ENCODE results near the gene FER.
A peak's percentile ranks its signal among the peaks of the same experiment; 100 is the strongest.
"Not testable (repeated sequence)": the region's sequence is repeated elsewhere in the genome, so short reads cannot be mapped to it uniquely, and the experiment has no call there.

FER gene

DNA sequence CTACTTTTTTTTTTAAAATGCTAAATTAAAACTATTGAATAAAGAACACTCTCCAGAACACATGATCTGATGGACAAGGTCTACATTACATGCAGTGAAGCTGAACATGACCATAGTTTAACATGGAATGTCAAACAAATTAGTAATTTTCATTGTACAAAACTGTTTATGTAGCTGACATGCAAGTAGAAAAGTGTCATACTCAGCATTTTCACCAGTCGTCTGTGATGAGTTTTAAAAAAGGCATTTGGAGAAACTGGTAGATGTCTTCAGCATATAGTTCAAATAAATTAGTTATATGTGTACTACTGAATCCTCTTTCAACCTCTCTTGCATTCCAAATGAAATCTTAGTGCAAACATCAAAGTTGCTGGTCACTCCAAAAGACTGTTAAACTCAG lies 301.9 kb downstream of the FER start:
- no peak for DNase-seq

DNA sequence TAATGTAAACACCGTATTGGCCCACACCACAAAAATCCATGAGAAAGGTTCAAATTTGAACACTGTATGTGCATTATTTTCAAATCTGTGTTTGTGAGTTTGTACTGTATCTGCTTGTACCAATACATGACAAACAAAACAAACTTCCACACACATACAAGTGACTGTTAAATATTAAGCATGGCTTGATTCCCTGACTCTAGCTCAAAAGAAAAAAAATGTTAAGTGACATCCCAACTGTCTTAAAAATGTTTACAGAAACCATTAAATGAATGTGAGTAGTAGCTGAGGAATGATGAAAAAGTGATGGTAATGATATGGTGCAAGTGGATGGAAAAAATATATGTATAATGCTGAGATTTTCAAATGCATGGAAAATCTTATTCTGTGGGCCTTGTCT lies 302.6 kb downstream of the FER start:
- DNase-seq, result not testable (repeated sequence)

DNA sequence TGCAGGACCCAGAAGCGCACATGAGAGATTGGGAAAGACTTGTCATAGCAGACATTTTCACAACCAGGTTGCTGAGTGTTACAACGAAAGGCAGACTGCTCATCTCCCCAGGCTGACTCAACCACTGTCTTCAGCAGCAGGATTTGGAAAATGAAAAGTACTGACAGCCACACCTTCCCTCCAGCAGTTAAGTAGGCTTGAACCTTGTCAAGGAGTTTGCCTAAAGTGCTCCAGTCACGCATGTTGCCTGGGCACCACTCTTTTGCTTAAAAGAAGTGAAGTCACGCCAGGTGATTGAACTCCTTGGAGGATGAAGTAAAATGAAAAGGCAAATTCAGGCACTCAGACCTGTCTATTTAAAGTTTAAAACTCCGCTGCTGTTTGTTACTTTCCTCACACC lies 304.5 kb downstream of the FER start:
- DNase-seq, result not testable (repeated sequence)

DNA sequence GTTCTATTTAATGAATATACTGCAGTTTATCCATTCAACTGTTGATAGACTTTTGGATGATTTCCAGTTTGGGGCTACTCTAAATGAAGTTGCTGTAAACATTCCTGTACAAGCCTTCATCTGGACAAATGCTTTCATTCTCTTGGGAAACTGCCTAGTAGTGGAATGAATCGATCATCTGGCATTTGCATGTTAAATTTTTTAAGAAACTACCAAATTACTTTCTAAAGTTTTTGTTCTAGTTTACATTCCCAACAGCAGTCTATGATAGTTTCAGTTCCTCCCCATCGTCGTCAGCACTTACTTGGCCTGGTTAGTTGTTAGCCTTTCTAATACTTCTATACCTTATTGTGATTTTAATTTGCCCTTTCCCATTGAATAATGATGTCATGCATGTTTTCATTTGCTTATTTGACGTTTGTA lies 306.3 kb downstream of the FER start:
- peak; percentile 36 for DNase-seq

DNA sequence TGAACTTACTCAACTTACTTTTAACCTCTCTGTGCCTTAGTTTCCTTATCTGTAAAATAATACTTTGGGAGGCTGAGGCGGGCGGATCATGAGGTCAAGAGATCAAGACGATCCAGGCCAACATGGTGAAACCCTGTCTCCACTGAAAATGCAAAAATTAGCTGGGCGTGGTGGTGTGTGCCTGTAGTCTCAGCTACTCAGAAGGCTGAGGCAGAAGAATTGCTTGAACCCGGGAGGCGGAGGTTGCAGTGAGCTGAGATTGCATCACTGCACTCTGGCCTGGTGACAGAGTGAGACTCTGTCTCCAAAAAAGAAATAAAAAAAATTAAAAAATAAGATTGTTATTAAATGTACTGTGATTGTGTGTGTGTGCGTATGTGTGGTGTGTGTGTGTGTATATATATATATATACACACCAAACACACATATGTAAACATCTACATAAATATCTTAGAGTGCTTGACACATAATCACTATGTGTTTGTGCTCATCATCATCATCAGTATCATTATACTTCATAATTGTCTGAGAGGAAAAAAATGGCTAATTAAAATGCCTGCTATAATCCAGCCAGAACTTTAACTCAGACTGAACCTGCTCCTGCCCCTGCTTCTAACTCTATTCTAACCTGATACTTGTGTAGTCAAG lies 312.8 kb downstream of the FER start:
- DNase-seq, result no peak

DNA sequence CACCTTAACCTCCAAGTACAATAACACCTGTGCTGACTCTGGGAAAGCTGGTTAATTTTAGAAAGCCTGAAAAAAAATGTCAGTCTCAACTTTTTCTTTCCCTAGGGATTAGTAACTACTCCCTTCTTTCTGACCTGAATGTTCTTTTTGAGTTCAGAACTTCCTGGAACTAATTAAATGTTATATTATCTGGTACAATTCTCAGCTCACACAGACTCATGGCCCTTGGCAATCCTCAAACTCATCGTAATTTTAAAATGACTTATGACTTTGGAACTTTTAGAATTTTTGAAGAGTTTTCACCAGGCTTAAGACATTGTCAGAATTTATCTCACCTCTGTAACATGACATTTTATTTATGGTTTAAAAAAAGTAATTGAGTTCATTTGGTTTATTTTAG lies 315.0 kb downstream of the FER start:
- no peak for DNase-seq

DNA sequence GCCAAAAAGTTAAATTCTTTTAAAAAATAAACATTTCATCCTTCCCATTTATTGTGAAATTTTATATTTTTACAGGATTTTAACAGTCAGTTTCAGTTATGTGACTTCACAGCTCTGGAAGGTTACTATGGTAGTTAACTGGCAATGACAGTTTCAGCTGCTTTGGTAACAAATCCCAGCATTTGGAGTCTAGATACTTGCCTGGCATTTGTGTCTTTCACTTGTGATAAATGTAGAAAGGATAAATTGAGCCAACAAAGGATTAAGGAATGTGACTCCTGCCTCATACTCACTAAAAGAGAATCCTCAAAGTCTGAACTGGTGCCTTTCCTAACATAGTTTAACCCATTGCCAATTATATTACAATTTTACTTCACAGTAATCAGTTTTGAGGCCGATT lies 315.5 kb downstream of the FER start:
- no peak for DNase-seq

DNA sequence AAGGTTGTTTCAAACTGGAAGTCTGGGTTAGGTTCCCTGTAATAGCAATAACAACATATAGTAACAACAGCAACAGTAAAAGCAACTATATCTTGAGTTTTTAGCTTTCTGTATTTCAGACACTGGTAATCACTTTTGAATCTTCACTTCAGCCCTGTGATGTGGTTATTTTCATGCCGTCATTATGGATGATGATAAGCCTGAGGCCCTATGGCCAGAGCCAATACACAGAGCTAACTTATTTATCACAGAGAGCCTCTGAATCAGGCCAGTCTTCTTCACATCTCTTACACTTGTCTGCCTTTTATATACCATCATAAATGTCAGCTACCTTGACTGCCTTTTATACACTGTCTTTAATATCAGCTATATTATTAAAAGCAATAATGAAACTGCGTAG lies 329.0 kb downstream of the FER start:
- DNase-seq, result no peak

DNA sequence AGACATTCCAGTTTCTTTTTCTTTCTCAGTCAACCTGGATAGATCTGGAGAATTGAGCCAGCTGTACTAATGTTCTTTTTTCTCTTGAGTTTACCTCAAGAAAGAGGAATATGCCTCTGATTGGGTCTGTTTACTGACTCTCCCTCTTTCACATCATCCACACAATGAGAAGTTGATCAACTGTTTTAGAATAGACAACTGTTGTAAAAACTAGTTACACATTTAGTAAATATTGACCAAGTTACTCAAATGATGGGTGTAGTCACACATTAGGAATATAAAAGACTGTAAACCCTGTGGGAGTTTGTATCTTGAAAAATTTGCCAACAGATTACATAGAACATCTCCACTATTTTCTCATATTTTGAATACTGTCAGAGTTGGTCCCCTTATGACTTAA lies 330.8 kb downstream of the FER start:
- no peak for DNase-seq

DNA sequence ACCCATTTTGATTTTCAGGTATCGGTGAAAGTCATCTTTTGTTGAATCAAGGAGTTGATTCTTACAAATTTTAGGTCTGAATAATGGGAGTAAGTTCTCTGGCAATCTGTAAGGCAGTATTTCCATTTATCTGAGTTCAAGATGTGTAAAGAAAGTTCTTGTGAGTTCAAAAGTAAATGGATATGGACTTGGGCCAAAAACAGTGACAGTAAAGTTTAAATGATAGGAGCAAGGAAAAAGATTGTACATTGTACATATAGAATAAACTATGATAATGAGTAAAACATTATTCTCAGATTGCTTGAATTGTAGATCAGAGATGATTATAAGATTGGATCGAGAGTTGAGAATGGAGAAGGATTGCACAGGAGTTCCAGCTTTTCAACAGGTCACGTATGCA lies 332.8 kb downstream of the FER start:
- no peak for DNase-seq

DNA sequence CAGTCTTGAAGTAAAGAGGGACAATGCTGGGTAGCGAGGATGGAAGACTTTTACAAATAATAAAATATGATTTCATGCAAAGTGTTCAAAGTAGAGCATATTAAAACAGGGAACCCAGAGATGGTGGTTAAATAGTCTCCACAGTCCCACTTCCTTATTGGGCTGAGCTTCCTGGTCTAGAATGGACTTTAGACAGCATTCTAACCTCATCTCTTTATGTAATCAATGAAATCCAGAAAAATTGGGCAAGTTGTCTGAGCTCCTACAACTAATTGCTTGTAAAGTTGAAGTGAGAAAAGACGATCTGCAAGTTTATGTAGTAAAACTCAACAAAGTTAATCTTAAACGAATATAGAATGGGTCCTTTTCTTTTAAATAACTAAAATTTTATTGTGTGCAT lies 333.2 kb downstream of the FER start:
- peak; percentile 52 for DNase-seq

DNA sequence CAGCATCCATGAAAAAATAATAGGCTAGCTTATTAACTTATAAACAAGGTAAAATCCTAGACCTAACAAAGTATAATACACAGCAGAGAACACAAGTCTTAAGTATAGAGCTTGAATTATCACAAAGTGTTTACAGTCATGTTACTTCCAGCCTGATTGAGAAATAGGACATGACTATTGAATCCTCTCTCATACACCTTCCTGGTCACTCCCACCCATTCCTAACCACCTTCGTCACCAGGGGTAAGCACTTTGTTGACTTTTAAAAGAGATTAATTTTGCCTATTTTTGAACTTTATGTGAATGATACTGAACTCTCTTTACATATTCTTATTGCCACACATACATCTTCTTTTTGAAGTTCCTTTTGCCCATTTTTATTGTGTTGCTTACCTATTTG lies 336.2 kb downstream of the FER start:
- no peak for DNase-seq

DNA sequence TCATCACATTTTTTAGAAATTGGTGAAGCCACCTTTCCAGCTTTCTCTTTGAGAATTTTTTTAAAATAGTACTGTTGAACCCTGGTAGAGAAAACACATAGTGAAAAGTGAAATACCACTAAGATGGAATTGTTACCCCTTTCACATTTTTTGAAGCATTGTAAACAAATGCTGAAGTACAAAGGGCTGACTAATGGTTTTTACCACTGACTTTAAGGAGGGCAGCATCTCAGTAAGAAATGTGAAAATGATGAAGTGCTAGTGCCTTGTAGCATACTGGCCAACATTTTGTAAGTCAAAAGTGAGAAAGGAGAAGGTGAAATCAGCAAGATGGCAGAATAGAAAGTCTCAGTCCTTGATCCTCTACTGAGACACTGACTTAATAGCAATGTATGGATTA lies 341.5 kb downstream of the FER start:
- DNase-seq, result no peak

DNA sequence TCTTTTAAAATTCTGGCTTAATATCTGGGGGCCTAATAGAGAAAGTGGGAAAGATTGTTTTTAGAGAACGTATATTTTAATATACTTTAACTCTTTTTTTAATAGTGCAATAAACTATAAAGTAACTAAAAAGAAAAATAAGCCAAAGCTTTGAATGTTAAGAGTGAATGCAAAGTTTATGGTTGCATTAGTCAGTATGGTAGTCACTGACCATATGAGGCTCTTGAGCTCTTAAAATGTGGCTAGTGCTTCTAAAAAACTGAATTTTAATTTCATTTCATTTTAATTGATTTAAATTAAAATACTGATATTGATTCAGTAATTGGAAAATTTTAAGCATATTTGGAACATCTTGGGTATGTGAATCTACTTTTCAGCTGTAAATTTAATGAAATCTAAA lies 351.4 kb downstream of the FER start:
- no peak for DNase-seq

DNA sequence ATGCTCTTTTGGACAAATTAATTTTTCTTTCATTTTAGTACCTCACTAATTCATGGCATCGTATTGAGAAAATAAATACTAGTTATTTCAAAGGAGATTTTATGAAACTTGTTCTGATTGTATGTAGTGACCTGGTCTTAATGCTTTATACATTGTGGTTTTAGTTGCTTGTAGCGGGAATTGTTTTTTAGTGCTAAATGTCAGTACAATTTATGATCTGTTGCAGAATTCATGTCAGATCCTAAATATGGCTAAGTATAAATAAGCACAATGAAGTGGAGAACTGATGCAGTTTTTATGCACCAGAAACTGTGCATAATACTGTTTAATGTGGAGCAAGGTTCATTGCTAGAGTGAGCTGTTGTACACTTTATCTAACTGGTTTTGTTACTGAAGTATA lies 353.3 kb downstream of the FER start:
- DNase-seq, result no peak

DNA sequence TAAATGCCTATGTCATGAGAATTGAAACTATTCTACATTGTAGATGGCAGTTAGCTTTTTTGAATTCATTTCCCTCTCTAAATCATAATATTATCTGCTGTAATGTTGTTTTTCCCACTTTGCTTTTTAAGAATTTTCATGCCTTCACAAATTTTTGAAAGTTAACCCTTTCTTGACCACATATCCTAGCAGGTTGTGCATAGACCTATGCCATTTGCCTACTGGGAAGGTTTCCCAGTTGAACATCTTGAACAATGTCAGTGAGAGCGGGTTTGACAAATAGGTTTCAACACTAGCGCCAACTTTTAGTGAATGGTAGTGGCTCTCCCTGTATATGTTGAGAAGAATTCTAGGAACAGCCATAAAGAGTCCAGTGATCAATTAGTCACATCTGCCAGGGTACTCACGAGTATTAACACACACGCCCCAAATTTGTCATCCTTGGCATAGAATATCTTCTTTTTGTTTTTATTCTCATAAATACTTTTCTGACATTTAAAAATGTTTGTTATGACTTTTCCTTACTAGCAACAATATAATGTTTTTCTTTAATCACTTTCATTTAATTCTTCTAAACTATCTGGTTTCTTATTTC lies 354.5 kb downstream of the FER start:
- no peak for DNase-seq

DNA sequence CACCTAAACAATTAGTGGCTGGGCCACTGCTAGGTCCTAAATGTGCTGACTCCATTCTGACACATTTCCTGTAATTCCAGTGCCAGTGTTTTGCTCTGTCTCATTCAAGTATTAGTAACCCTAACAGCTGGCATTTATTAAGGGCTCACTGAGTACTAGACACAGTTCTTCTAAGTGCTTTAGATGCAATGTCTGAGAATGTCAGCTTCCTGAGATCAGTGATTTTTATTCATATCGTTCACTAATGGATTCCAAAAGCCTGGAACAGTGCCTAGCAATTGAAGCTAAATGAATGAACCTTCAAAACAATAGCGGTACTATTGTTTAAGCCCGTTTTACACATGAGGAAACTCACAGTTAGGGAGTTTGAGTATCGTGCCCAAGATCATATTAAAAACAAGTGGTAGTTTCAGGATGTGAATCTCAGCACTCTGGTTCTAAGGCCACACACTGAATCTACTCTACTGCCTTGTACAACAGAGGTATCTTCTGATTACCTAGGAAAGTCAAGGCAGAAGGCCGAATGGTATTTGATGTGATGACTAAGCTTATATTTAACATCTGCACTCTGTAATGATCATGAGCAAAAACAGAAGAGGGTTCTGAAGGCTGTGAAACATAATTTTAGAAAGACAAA lies 358.1 kb downstream of the FER start:
- no peak for DNase-seq

DNA sequence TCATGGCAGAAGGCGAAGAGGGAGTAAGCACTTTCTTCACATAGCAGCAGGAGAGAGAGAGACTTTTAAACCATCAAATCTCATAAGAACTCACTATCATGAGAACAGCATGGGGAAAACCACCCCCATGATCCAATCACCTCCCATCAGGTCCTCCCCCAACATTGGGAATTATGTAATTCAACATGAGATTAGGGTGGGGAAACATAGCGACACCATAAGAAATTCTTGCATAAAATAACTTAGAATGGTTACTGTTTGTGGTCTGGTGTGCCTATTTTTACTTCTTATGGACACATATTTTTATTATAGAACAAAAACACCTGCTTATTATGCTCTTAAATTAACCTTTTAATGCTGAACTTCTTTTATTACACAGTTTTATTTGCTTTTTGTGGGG lies 364.0 kb downstream of the FER start:
- no peak for DNase-seq

DNA sequence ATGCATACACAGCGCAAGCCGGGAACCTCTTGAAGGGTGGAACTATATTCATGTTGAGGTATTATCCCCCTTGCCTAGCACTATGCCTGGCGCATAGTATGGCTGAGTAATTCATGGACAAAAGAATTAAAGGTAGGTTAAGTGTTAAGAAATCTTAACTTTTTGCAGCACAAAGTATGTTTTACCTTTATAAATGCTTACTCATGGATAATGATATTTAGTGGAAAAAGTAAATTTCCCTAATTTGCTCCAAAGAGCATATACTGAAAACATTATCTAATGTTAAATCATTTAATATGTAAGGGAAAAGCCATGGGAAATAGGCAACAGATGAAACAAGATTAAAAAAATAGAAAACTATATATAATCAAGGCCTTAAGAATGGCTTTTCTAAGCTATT lies 365.9 kb downstream of the FER start:
- DNase-seq, result no peak

DNA sequence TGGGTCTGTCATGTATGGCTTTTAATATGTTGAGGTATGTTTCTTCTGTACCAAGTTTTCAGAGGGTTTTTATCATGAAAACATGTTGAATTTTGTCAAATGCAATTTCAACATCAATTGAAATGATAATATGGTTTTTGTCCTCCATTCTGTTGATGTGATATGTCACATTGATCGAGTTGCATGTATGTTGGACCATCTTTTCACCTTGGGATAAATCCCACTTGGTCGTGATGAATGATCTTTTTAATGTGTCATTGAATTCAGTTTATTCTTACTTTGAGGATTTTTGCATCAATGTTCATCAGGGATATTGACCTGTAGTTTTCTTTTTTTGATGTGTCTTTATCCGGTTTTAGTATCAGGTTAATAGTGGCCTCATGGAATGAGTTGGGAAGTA lies 373.5 kb downstream of the FER start:
- DNase-seq, result no peak

DNA sequence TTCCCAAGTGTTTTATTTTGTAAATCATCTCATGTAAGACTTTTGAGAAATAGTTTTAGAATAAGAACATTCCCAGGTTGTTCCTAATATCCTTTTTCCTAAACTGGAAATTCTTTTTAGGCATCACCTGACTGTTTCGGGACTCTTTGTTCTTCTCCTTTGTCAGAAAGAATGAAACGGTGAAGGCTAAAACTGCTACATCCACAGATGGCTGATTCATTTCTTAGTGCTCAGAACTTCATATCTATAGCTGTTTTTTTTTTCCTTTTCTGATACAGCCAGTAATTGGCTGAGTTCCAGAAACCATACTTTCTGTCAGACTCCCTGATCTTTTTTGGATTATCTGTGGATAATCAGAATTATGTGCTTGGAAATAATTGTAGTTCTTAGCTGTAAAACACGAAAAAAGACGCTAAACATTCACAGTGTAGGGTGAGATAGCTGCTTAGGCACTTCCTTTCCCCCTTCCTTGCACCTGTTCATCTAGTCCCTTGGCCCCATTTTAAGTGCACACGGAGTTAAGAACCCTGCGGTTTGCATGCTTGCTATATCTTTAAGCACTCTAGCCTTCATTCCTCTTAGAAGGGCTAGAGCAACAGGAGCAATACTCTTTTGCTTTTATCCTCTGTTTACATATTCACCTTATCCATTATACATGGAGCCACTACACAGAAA lies 378.2 kb downstream of the FER start:
- no peak for DNase-seq

DNA sequence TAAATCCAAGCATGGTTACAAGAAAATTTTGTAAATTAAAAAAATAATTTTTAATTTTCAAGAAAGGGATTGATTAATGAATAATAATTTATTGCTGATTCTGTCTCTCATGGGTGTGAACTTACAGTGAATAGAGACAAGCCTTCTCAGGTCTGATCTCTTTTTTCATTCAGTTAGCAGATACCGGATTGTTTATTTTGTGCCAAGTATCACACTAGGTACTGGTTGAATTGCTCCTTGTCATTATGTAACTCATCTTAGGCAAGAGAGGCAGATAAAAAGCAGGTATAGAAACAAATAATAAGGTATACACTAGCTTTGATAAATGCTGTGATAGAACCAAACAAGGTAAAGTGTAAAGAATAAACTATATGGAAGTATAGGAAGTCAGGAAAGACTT lies 378.8 kb downstream of the FER start:
- no peak for DNase-seq

DNA sequence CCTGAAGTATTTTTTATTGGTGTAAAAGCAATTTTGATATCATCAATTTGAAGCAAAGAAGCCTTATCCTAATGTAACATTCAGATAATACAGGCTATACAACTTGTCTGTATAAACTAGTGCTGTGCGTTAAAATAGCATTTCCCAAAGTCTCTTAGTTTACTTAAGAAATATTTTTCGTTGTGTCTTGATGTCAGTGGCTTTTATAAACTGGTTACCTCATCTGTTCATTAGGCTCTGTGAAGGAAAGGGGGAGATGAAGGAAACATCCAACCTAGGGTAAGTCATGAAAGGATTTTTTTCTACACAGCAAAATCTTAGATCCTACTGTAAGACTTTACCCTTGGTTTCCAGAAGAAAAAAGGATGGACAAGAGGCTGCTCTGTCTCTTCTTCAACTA lies 389.2 kb downstream of the FER start:
- no peak for DNase-seq
